OCI-LY3 (cell line): ENCODE measurements around the gene TPMT.

Experiments
- H2AFZ ChIP-seq: fragments of 200-600, 300-600 bp; shearing (Covaris generic); 2 replicates; pipeline ENCODE4 v1.6.0; 2014; ENCODE audit warnings: antibody characterized with exemption, low read depth, low read length
- H3K27ac ChIP-seq: fragments of 200-600, 300-600 bp; sonication (generic); 2 replicates; pipeline ENCODE4 v1.5.1; 2014; ENCODE audit warnings: mild to moderate bottlenecking, low read length, moderate library complexity, mixed read lengths
- H3K27me3 ChIP-seq: fragments of 200-600, 300-600 bp; sonication (generic); 2 replicates; pipeline ENCODE4 v1.6.1; 2014; ENCODE audit warnings: low read depth, low read length, mixed read lengths
- H3K36me3 ChIP-seq: fragments of 200-600, 300-600 bp; sonication (generic); replicated peaks from 2 replicates; pipeline ENCODE3; 2014; ENCODE audit warnings: low read depth, low read length, mixed read lengths
- H3K4me1 ChIP-seq: fragments of 300-600, 200-600 bp; sonication (generic); 2 replicates; pipeline ENCODE4 v1.6.1; 2014; ENCODE audit warnings: low read length, mixed read lengths
- H3K4me2 ChIP-seq: fragments of 200-600, 300-600 bp; sonication (generic); 2 replicates; pipeline ENCODE4 v1.6.1; 2014; ENCODE audit warnings: low read length, mixed read lengths
- H3K4me3 ChIP-seq: fragments of 300-600, 200-600 bp; sonication (generic); 2 replicates; pipeline ENCODE4 v1.5.1; 2014; ENCODE audit warnings: antibody characterized with exemption, mild to moderate bottlenecking, low read length, moderate library complexity
- H3K79me2 ChIP-seq: fragments of 300-600, 200-600 bp; shearing (Covaris generic); 2 replicates; pipeline ENCODE4 v1.6.1; 2014; ENCODE audit warnings: mild to moderate bottlenecking, low read length, mixed read lengths
- H3K9ac ChIP-seq: fragments of 300-600, 200-600 bp; shearing (Covaris generic); 2 replicates; pipeline ENCODE4 v1.6.0; 2014; ENCODE audit warnings: mild to moderate bottlenecking, low read length, moderate library complexity
- H3K9me3 ChIP-seq: fragments of 200-600, 300-600 bp; shearing (Covaris generic); 2 replicates; pipeline ENCODE4 v1.6.1; 2014; ENCODE audit warnings: low read length, mixed read lengths; ENCODE audit not compliant: insufficient read depth
- H4K20me1 ChIP-seq: fragments of 200-600, 300-600 bp; sonication (generic); 2 replicates; pipeline ENCODE4 v1.6.1; 2016; ENCODE audit warnings: low read length, mixed read lengths; ENCODE audit not compliant: insufficient read depth
- CTCF ChIP-seq: fragments of 200-600, 300-600 bp; sonication (generic); IDR thresholded peaks from 2 replicates; pipeline ENCODE4 v1.5.1; 2014; ENCODE audit warnings: antibody characterized with exemption, low read length, low read depth
- EZH2phosphoT487 ChIP-seq: fragments of 200-600 bp; shearing (Covaris generic); IDR thresholded peaks from 2 replicates; pipeline ENCODE4 v1.6.1; 2018; ENCODE audit warnings: antibody characterized with exemption, mixed run types, low read depth

TPMT gene

GRCh38 chr6:18091382-18091781 lies 63.5 kb downstream of the TPMT start:
- H3K9me3 ChIP-seq, result no peaks in the 10 kb centered on the region
- H3K27me3 ChIP-seq, result no peaks in the 10 kb centered on the region
- no peak overlapping the region for H3K9ac ChIP-seq
- H2AFZ ChIP-seq, result no peak overlapping the region
- H3K36me3 ChIP-seq, result no peaks in the 10 kb centered on the region
- no peaks in the 10 kb centered on the region for H4K20me1 ChIP-seq
- no peak overlapping the region for H3K27ac ChIP-seq
- no peak overlapping the region for H3K4me2 ChIP-seq
- no peak overlapping the region for H3K4me3 ChIP-seq
- no peaks in the 10 kb centered on the region for H3K4me1 ChIP-seq
- H3K79me2 ChIP-seq, result no peaks in the 10 kb centered on the region
- TF ChIP-seq EZH2phosphoT487 (no peak), CTCF (no peak)

DNA sequence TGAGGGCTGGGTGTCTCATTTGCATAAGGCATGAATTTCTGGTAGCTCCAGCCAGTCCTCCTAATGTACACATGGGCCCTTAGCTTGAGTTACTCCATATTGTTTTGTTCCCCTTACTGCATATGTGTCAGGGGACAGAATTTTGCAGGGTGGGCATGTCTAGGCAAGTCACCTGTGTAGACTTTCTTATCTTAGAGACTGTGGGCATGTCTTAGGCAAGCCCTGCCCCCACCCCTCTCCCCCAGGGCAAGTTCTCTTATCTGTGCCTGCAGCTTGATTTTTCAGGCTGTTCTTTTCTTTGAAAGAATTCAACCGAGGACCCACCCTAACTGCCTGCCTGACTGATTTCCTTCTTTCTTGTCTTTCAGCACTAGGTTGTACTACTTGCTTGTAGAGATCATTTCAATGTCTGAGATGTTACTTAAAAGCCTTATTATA lies 64.5 kb downstream of the TPMT start:
- no peaks in the 10 kb centered on the region for H3K36me3 ChIP-seq
- H2AFZ ChIP-seq, result no peak overlapping the region
- H3K4me1 ChIP-seq, result no peaks in the 10 kb centered on the region
- H3K9ac ChIP-seq, result no peak overlapping the region
- H3K79me2 ChIP-seq, result no peaks in the 10 kb centered on the region
- no peak overlapping the region for H3K4me3 ChIP-seq
- no peaks in the 10 kb centered on the region for H3K27me3 ChIP-seq
- no peak for TF ChIP-seq EZH2phosphoT487
- TF ChIP-seq CTCF, result no peak
- H4K20me1 ChIP-seq, result no peaks in the 10 kb centered on the region
- no peak overlapping the region for H3K4me2 ChIP-seq
- H3K9me3 ChIP-seq, result no peaks in the 10 kb centered on the region
- H3K27ac ChIP-seq, result no peak overlapping the region

- Histone ChIP-seq H3K27ac (no peak overlapping the region), H3K4me1 (no peaks in the 10 kb centered on the region), H3K4me2 (no peak overlapping the region), H3K79me2 (no peaks in the 10 kb centered on the region), H3K9me3 (no peaks in the 10 kb centered on the region), H4K20me1 (no peaks in the 10 kb centered on the region), H2AFZ (no peak overlapping the region), H3K36me3 (no peaks in the 10 kb centered on the region), H3K9ac (no peak overlapping the region), H3K4me3 (no peak overlapping the region), H3K27me3 (no peaks in the 10 kb centered on the region)
- TF ChIP-seq CTCF, result no peak
- TF ChIP-seq EZH2phosphoT487, result no peak
Observed at GRCh38 chr6:18088419-18089296, 66.2 kb downstream of the TPMT start.

DNA sequence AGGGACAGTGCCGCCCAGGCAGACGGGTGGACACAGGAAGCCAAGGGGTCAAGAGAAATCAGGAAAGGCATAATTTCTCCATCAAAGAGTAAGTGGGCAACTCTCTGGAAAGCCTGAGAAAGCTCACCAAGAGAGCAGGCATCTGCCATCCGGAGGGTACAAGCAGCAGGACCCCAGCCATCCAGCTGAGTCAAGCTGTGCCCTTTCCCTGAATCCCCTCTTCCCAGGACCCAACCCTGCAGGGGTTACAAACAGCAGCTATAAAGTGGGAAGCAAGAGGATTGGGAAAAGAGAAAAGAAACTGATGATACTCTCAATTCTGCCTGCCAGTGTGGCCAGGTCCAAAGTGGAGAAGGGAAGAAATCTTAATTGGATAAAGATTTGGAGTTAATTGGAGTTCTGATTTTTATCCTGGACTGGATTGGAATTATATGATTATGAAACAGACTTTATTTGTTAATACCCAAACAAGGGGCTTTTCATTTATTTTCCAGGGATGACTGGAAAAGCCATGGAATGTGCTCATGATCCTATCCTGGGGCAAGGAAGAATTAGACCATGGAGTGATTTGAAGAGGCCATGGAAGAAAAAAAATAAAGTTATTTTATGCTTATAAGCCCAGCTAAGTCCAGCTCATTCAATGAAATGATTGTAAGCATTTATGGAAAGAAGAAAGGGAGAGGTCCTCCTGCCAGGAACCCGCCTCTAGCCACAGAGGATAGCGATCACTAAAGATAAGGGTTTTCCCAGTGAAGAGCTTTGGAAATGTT lies 67.3 kb downstream of the TPMT start:
- Histone ChIP-seq H3K4me1 (no peaks in the 10 kb centered on the region), H3K9me3 (no peaks in the 10 kb centered on the region), H3K36me3 (no peaks in the 10 kb centered on the region), H4K20me1 (no peaks in the 10 kb centered on the region), H3K27me3 (no peaks in the 10 kb centered on the region), H3K27ac (no peak overlapping the region), H3K9ac (no peak overlapping the region), H3K79me2 (no peaks in the 10 kb centered on the region), H3K4me3 (no peak overlapping the region), H3K4me2 (no peak overlapping the region), H2AFZ (no peak overlapping the region)
- no peak for TF ChIP-seq CTCF
